H1 (cell line): ENCODE measurements around the gene ZNF532. TPM values are rescaled to one million over a fixed set of nuclear protein-coding genes. Genes with fewer than 3 reads are reported as not detected.

Experiments
- BCL11A ChIP-seq, 2 experiments: IDR thresholded peaks; one replicate each; pipeline ENCODE4 v1.6.1; 2011; ENCODE audit warnings: low read depth in 2 of 2, low read length in 2 of 2, mild to moderate bottlenecking in 2 of 2
- CHD2 ChIP-seq: IDR thresholded peaks from 2 replicates; pipeline ENCODE4 v1.6.1; 2012; ENCODE audit warnings: low read length, improper control_type of control experiment
- FOSL1 ChIP-seq: IDR thresholded peaks from 2 replicates; pipeline ENCODE4 v1.6.1; 2011; ENCODE audit warnings: mild to moderate bottlenecking, low read depth, low read length, moderate library complexity; ENCODE audit not compliant: insufficient read depth
- JUN ChIP-seq: IDR thresholded peaks from 2 replicates; pipeline ENCODE4 v1.6.1; 2011; ENCODE audit warnings: low read depth, mild to moderate bottlenecking, improper control_type of control experiment, low read length
- JUND ChIP-seq: IDR thresholded peaks from 2 replicates; pipeline ENCODE4 v1.6.1; 2011; ENCODE audit warnings: mild to moderate bottlenecking, improper control_type of control experiment, low read length
- NRF1 ChIP-seq: IDR thresholded peaks from 2 replicates; pipeline ENCODE4 v1.6.1; 2011; ENCODE audit warnings: mild to moderate bottlenecking, low read depth, low read length, improper control_type of control experiment
- POLR2A ChIP-seq, 2 experiments: IDR thresholded peaks; 1 replicate in 1 of 2; 2 replicates in 1 of 2; pipeline ENCODE4 v1.6.1; 2011; ENCODE audit warnings: low read depth in 2 of 2, low read length in 2 of 2, mild to moderate bottlenecking in 2 of 2; ENCODE audit errors: control extremely low read depth in 1 of 2
- SP1 ChIP-seq: IDR thresholded peaks from 2 replicates; pipeline ENCODE4 v1.6.1; 2011; ENCODE audit warnings: low read depth, low read length
- SP4 ChIP-seq: IDR thresholded peaks from 2 replicates; pipeline ENCODE4 v1.6.1; 2012; ENCODE audit warnings: low read length, inconsistent platforms
- TEAD4 ChIP-seq: IDR thresholded peaks from 2 replicates; pipeline ENCODE4 v1.6.1; 2012; ENCODE audit warnings: low read depth, low read length, inconsistent platforms, mixed read lengths
- polyA plus RNA-seq, 7 experiments: library from polyadenylated mRNA; depleted of rRNA in 3 of 7; stranded (reverse) in 5 of 7; unstranded in 2 of 7; fragments of >200 nt in 5 of 7; fragments of 200-250 nt in 2 of 7; gene quantifications; 1 replicate in 5 of 7; 2 replicates in 1 of 7; 4 replicates in 1 of 7; pipeline versions ENCODE4 v1.2.1 to v1.2.3, GENCODE V29; 2011 to 2013; ENCODE audit warnings: missing spikeins in 2 of 7, mixed read lengths in 2 of 7
- total RNA-seq: library from RNA; stranded (reverse); fragmentation: NEBNext Ultra II Directional; extraction: Animal tissue kit (Norgen Biotek cat#: 25700); gene quantifications from 2 replicates; pipeline ENCODE4 v1.2.1, GENCODE V29; 2021
- TF ChIP-seq, protein P1 (sequence below): fragments of 300-600 bp; sonication (generic); IDR thresholded peaks from 2 replicates; pipeline ENCODE4 v1.7.1; 2012; ENCODE audit warnings: low read length, moderate library complexity, mild to moderate bottlenecking, inconsistent platforms; ENCODE audit not compliant: insufficient replicate concordance
- TF ChIP-seq, protein P2 (sequence below): IDR thresholded peaks from 2 replicates; pipeline ENCODE4 v1.6.1; 2012; ENCODE audit warnings: inconsistent platforms
- TF ChIP-seq, protein P3 (sequence below): IDR thresholded peaks from 2 replicates; pipeline ENCODE4 v1.6.1; 2011; ENCODE audit warnings: low read depth, mild to moderate bottlenecking, low read length; ENCODE audit not compliant: insufficient read depth

Gene ZNF532
- total and polyA plus RNA-seq, 2 of the 8 experiments (the other 6 are each of a cell fraction or from before 2014, with no cell fraction given): 143 to 240 TPM

DNA sequence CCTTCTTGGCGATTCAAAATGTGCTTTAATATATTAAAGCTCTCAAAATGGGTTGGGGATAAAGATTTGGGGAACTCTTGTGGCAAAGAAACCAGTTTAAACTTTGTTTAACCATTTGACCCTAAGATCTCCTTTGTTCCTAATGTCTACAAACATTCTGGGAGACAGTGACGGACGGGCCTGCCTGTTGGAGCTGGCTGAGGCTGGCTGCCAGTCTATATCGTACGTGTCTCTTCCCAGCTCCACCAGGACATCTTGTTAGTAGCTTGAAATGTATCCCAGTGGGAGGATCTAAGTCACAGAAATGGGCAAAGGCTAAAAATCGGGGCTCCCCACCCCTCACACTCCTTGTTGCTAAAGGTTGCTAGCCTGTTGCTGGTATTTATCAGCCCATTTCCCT is 30.7 kb downstream of the ZNF532 start (continued):
- TF ChIP-seq, protein P1, sequence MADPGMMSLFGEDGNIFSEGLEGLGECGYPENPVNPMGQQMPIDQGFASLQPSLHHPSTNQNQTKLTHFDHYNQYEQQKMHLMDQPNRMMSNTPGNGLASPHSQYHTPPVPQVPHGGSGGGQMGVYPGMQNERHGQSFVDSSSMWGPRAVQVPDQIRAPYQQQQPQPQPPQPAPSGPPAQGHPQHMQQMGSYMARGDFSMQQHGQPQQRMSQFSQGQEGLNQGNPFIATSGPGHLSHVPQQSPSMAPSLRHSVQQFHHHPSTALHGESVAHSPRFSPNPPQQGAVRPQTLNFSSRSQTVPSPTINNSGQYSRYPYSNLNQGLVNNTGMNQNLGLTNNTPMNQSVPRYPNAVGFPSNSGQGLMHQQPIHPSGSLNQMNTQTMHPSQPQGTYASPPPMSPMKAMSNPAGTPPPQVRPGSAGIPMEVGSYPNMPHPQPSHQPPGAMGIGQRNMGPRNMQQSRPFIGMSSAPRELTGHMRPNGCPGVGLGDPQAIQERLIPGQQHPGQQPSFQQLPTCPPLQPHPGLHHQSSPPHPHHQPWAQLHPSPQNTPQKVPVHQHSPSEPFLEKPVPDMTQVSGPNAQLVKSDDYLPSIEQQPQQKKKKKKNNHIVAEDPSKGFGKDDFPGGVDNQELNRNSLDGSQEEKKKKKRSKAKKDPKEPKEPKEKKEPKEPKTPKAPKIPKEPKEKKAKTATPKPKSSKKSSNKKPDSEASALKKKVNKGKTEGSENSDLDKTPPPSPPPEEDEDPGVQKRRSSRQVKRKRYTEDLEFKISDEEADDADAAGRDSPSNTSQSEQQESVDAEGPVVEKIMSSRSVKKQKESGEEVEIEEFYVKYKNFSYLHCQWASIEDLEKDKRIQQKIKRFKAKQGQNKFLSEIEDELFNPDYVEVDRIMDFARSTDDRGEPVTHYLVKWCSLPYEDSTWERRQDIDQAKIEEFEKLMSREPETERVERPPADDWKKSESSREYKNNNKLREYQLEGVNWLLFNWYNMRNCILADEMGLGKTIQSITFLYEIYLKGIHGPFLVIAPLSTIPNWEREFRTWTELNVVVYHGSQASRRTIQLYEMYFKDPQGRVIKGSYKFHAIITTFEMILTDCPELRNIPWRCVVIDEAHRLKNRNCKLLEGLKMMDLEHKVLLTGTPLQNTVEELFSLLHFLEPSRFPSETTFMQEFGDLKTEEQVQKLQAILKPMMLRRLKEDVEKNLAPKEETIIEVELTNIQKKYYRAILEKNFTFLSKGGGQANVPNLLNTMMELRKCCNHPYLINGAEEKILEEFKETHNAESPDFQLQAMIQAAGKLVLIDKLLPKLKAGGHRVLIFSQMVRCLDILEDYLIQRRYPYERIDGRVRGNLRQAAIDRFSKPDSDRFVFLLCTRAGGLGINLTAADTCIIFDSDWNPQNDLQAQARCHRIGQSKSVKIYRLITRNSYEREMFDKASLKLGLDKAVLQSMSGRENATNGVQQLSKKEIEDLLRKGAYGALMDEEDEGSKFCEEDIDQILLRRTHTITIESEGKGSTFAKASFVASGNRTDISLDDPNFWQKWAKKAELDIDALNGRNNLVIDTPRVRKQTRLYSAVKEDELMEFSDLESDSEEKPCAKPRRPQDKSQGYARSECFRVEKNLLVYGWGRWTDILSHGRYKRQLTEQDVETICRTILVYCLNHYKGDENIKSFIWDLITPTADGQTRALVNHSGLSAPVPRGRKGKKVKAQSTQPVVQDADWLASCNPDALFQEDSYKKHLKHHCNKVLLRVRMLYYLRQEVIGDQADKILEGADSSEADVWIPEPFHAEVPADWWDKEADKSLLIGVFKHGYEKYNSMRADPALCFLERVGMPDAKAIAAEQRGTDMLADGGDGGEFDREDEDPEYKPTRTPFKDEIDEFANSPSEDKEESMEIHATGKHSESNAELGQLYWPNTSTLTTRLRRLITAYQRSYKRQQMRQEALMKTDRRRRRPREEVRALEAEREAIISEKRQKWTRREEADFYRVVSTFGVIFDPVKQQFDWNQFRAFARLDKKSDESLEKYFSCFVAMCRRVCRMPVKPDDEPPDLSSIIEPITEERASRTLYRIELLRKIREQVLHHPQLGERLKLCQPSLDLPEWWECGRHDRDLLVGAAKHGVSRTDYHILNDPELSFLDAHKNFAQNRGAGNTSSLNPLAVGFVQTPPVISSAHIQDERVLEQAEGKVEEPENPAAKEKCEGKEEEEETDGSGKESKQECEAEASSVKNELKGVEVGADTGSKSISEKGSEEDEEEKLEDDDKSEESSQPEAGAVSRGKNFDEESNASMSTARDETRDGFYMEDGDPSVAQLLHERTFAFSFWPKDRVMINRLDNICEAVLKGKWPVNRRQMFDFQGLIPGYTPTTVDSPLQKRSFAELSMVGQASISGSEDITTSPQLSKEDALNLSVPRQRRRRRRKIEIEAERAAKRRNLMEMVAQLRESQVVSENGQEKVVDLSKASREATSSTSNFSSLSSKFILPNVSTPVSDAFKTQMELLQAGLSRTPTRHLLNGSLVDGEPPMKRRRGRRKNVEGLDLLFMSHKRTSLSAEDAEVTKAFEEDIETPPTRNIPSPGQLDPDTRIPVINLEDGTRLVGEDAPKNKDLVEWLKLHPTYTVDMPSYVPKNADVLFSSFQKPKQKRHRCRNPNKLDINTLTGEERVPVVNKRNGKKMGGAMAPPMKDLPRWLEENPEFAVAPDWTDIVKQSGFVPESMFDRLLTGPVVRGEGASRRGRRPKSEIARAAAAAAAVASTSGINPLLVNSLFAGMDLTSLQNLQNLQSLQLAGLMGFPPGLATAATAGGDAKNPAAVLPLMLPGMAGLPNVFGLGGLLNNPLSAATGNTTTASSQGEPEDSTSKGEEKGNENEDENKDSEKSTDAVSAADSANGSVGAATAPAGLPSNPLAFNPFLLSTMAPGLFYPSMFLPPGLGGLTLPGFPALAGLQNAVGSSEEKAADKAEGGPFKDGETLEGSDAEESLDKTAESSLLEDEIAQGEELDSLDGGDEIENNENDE: no peak
- no peak for TF ChIP-seq TEAD4
- TF ChIP-seq SP1: no peak
- TF ChIP-seq POLR2A (IDR thresholded peaks at IDR 0.05; ENCODE audit: control extremely low read depth in 1 of 2, low read depth in 2 of 2, low read length in 2 of 2): no peak; a peak in 1 of 3 replicates
- TF ChIP-seq SP4: no peak
- TF ChIP-seq BCL11A (IDR thresholded peaks at IDR 0.05; ENCODE audit: low read depth in 2 of 2, low read length in 2 of 2): no peak
- no peak for TF ChIP-seq JUN
- TF ChIP-seq FOSL1: no peak
- TF ChIP-seq, protein P2, sequence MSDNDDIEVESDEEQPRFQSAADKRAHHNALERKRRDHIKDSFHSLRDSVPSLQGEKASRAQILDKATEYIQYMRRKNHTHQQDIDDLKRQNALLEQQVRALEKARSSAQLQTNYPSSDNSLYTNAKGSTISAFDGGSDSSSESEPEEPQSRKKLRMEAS: no peak
- no peak for TF ChIP-seq JUND
- TF ChIP-seq, protein P3, sequence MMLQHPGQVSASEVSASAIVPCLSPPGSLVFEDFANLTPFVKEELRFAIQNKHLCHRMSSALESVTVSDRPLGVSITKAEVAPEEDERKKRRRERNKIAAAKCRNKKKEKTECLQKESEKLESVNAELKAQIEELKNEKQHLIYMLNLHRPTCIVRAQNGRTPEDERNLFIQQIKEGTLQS: no peak
- no peak for TF ChIP-seq CHD2
- TF ChIP-seq NRF1: no peak
